ENCODE results near the gene HRAS. TPM values are rescaled to one million over a fixed set of nuclear protein-coding genes. Genes with fewer than 3 reads are reported as not detected.

Gene HRAS
- total RNA-seq, 1 experiment from 2014 or later = 69.0 TPM

DNA sequence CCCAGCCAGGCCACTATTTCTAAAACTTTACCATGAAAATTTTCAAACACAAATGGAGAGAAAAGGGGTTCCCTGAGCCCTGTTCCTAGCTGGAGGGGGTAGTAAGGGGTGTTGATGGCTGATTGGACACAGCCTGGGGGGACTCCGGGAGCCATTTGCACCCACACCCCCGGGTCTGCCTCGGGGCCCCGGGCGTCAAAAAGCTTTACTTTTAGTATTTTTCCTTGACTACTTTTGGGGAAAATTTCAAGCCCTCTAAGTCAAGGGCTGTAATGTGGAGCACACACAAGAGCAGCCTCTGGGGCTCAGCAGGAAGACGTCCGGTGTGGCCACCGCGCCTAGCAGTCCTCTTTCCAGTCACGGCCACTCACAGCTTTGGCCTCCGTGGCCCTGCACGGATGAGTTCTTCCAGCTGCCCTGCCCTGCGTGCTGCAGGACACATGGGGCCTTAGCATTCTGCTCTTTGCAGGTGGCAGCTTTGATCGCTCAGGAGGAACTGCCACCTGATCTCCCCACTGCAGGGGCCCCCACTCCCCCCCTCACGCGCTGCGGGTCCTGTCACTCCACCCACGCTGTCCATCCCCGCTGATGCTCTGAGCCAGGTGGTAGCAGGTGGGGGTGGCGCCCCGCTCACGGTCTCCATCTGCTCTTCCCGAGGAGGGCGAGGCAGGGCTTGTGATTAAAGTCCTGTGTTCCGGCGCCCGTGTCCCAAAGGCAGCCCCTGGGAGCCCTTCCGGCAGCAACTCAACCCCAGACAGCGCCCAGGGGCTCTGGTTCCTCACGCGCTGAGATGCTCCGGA is 42.7 kb downstream of the HRAS start:
- H3K9me3 Mint-ChIP-seq (ENCODE audit: unreplicated experiment) = no peaks in the 10 kb centered on the region
- peaks cover 66% of the 10 kb centered on the region for H3K36me3 Mint-ChIP-seq (ENCODE audit: insufficient read depth, unreplicated experiment)
- Histone ChIP-seq H3K9me3 (no peaks in the 10 kb centered on the region), H3K27me3 (replicated peaks; ENCODE audit: control insufficient read depth, insufficient read depth, low read length) (no peaks in the 10 kb centered on the region), H3K4me1 (no peaks in the 10 kb centered on the region), H3K36me3 (ENCODE audit: control insufficient read depth, insufficient read depth, low read length) (peaks cover 4% of the 10 kb centered on the region), H3K4me3 (ENCODE audit: low read depth, low read length) (no peak overlapping the region)
- H3K27me3 Mint-ChIP-seq (ENCODE audit: insufficient read depth, unreplicated experiment) = no peaks in the 10 kb centered on the region
- ChIA-PET POLR2A (no interaction called here), CTCF (no interaction called here)
- TF ChIP-seq, protein P1, sequence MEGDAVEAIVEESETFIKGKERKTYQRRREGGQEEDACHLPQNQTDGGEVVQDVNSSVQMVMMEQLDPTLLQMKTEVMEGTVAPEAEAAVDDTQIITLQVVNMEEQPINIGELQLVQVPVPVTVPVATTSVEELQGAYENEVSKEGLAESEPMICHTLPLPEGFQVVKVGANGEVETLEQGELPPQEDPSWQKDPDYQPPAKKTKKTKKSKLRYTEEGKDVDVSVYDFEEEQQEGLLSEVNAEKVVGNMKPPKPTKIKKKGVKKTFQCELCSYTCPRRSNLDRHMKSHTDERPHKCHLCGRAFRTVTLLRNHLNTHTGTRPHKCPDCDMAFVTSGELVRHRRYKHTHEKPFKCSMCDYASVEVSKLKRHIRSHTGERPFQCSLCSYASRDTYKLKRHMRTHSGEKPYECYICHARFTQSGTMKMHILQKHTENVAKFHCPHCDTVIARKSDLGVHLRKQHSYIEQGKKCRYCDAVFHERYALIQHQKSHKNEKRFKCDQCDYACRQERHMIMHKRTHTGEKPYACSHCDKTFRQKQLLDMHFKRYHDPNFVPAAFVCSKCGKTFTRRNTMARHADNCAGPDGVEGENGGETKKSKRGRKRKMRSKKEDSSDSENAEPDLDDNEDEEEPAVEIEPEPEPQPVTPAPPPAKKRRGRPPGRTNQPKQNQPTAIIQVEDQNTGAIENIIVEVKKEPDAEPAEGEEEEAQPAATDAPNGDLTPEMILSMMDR (IDR thresholded peaks at IDR 0.05; ENCODE audit: insufficient read depth in 1 of 2, low read depth in 1 of 2, low read length in 1 of 2, severe bottlenecking in 1 of 2, unreplicated experiment in 1 of 2) = no peak
- no peak overlapping the region for H3K4me3 Mint-ChIP-seq (ENCODE audit: unreplicated experiment)
- no peaks in the 10 kb centered on the region for H3K4me1 Mint-ChIP-seq (ENCODE audit: low read depth, unreplicated experiment)
- intact Hi-C loops (cut with micrococcal nuclease; ENCODE audit: unreplicated experiment) = no loop called here
- no peak for DNase-seq
- BruUV-seq (replicated peaks) = no TSS peak
- no peak overlapping the region for H3K27ac Mint-ChIP-seq (ENCODE audit: unreplicated experiment)

DNA sequence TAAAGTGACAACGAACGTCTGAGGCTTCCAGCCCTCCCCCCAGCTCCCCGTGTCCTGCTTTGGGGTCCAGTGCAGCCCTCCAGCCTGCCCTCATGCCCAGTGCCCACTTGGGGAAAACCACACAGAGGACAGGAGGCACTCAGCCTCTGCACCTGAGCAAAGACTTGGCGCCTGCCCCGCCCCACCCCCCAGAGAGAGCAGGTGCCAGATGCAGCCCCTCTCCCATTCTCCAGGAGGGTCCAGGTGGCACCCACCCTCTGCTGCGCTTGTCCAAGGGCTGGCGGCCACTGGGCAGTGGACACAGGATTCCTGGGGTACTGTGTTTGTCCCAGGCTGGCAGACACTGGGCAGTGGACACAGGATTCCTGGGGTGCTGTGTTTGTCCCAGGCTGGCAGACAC is 44.0 kb downstream of the HRAS start:
- no peaks in the 10 kb centered on the region for H3K9me3 ChIP-seq
- Mint-ChIP-seq H3K27me3 (ENCODE audit: insufficient read depth, unreplicated experiment) (no peaks in the 10 kb centered on the region), H3K4me1 (ENCODE audit: low read depth, unreplicated experiment) (no peaks in the 10 kb centered on the region), H3K9me3 (ENCODE audit: unreplicated experiment) (no peaks in the 10 kb centered on the region), H3K27ac (ENCODE audit: unreplicated experiment) (no peak overlapping the region), H3K4me3 (ENCODE audit: unreplicated experiment) (no peak overlapping the region), H3K36me3 (ENCODE audit: insufficient read depth, unreplicated experiment) (peaks cover 53% of the 10 kb centered on the region)
- TF ChIP-seq, protein P1 (IDR thresholded peaks at IDR 0.05; ENCODE audit: insufficient read depth in 1 of 2, low read depth in 1 of 2, low read length in 1 of 2, severe bottlenecking in 1 of 2, unreplicated experiment in 1 of 2) = no peak
- H3K4me1 ChIP-seq = no peaks in the 10 kb centered on the region
- no peak overlapping the region for H3K4me3 ChIP-seq (ENCODE audit: low read depth, low read length)
- CTCF ChIA-PET = no interaction called here
- peaks cover 2% of the 10 kb centered on the region; the same call in 1 of the 2 replicates for H3K36me3 ChIP-seq (ENCODE audit: control insufficient read depth, insufficient read depth, low read length)
- BruUV-seq (replicated peaks) = no TSS peak
- no peak for DNase-seq
- POLR2A ChIA-PET = no interaction called here
- H3K27me3 ChIP-seq (replicated peaks; ENCODE audit: control insufficient read depth, insufficient read depth, low read length) = no peaks in the 10 kb centered on the region
- intact Hi-C loops (cut with micrococcal nuclease; ENCODE audit: unreplicated experiment) = no loop called here

DNA sequence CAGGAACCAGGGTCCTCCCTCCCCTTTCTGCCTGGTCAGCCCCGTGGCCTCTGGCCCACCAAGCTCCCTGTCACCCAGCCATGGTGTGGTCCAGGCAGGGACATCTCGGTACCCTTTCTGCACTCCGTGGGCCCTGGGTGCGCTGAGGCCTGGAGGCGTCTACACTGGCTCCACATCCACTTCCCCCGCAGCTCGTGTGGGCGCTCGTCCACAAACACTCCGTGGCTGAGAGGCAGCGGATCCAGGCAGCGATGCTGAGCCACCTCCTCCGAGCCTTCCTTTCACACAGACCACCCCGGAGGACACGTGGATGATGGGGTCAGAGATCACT is 44.5 kb downstream of the HRAS start:
- Mint-ChIP-seq H3K4me3 (ENCODE audit: unreplicated experiment) (no peak overlapping the region), H3K27me3 (ENCODE audit: insufficient read depth, unreplicated experiment) (no peaks in the 10 kb centered on the region), H3K9me3 (ENCODE audit: unreplicated experiment) (no peaks in the 10 kb centered on the region), H3K4me1 (ENCODE audit: low read depth, unreplicated experiment) (no peaks in the 10 kb centered on the region), H3K36me3 (ENCODE audit: insufficient read depth, unreplicated experiment) (peaks cover 48% of the 10 kb centered on the region), H3K27ac (ENCODE audit: unreplicated experiment) (no peak overlapping the region)
- H3K4me1 ChIP-seq = no peaks in the 10 kb centered on the region
- no peak for DNase-seq
- BruUV-seq (replicated peaks) = no TSS peak
- ChIA-PET CTCF (no interaction called here), POLR2A (no interaction called here)
- H3K9me3 ChIP-seq = no peaks in the 10 kb centered on the region
- H3K4me3 ChIP-seq (ENCODE audit: low read depth, low read length) = no peak overlapping the region
- TF ChIP-seq, protein P1 (IDR thresholded peaks at IDR 0.05; ENCODE audit: insufficient read depth in 1 of 2, low read depth in 1 of 2, low read length in 1 of 2, severe bottlenecking in 1 of 2, unreplicated experiment in 1 of 2) = no peak
- peaks cover 2% of the 10 kb centered on the region; the same call in 1 of the 2 replicates for H3K36me3 ChIP-seq (ENCODE audit: control insufficient read depth, insufficient read depth, low read length)
- H3K27me3 ChIP-seq (replicated peaks; ENCODE audit: control insufficient read depth, insufficient read depth, low read length) = no peaks in the 10 kb centered on the region
- intact Hi-C loops (cut with micrococcal nuclease; ENCODE audit: unreplicated experiment) = no loop called here
